Coronary artery (tissue), 2 donors: ENCODE data around the gene VPS4B.

ENCODE experiments used
- DNase-seq: peaks from one replicate; pipeline ENCODE4 v3.0.0-alpha.2; 2017; ENCODE audit warnings: low spot score
- H3K27ac ChIP-seq, 2 donors: fragments of 200-600 bp; sonication (generic); one replicate each; pipeline ENCODE4 v1.5.1; 2016 to 2019
- H3K4me3 ChIP-seq: fragments of 200-600 bp; sonication (generic); 2 replicates; pipeline ENCODE4 v1.5.1; 2016; ENCODE audit warnings: mild to moderate bottlenecking, moderate library complexity
- CTCF ChIP-seq: fragments of 200-600 bp; sonication (generic); IDR thresholded peaks from one replicate; pipeline ENCODE4 v1.5.1; 2019; ENCODE audit warnings: antibody characterized with exemption

Gene VPS4B

DNA sequence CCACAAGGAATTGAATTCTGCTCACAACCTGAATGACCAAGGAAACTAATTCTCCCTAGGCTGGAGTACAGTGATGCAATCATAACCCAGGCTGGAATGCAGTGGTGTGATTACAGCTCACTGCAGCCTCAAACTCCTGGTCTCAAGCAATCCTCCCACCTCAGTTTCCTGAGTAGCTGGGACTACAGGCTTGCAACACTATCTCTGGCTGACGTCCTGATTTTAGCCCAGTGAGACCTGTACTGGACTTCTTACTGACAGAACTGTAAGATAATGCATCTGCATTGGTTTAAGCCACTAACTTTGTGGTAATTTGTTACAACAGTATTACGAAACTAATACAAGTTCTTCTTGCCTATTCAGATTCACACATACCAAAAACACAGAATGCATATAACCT lies 45.7 kb downstream of the VPS4B start:
- Histone ChIP-seq H3K27ac (no peak overlapping the region), H3K4me3 (no peak overlapping the region)
- no peak for DNase-seq
- TF ChIP-seq CTCF, result no peak

DNA sequence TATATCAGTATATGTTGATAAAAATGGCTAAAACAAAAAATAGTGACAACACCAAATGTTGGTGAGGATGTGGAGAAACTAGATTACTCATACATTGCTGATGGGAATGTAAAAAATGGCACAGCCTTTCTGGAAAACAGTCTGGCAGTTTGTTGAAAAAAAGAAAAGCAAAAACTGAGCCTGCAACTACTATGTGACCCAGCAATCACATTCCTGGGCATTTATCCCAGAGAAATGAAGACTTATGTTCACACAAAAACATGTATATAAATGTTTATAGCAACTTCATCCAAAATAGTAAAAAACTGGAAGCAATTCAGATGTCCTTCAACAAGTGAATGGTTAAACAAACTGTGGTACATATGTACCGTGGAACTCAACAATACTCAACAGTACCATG lies 47.7 kb downstream of the VPS4B start:
- DNase-seq, result no peak
- no peak for TF ChIP-seq CTCF
- no peak overlapping the region for H3K4me3 ChIP-seq
- no peak overlapping the region for H3K27ac ChIP-seq

- DNase-seq, result no peak
- H3K27ac ChIP-seq, result no peak overlapping the region
- no peak for TF ChIP-seq CTCF
- no peak overlapping the region for H3K4me3 ChIP-seq
Measured at GRCh38 chr18:63373161-63373560, 49.1 kb downstream of the VPS4B start.

GRCh38 chr18:63368611-63369010 lies 53.7 kb downstream of the VPS4B start:
- Histone ChIP-seq H3K27ac (no peak overlapping the region), H3K4me3 (peak overlapping the region; percentile 83)
- no peak for TF ChIP-seq CTCF

DNA sequence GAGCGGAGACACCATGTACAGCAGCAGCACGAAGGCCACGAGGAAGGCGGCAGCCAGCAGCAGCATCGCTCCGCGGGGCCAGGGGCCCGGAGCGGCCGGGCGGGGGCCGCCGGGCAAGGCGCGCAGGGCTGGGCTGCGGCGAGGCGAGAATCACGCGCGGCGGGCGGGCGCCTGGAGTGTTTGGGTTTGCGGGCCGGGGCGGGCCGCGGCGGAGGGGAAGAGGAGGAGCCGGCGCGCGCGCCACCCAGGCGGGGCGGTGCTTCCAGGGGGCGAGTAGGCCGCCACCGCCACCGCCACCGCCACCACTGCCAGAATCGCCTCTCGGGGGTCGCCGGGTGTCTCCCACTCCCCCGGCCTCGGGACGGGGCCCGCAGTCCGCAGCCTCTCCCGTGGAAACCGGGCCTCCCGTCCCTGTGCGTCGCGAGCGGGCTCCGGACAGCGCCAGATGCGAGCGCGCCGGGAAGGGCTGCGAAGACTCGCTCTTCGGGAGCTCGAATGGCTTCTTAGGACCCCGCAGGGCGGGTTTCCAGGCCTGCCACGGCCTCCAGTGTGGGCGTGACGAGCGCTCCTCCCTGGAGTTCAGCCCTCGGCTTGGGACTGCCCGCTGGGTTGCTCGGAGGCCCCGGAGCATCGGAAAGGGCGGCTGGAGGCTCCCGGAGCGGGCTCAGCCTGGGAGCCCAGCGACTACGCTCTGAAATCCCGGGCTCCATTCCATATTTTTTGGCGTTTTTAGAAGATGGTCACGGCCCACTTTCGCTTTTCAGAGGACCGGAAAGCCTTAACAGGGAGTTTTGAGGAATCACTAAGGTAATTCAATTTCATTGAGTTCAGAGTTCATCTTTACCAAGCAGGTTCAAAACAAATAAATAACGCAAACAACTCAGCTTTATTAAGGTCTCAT lies 55.0 kb downstream of the VPS4B start, which contains the start of gene KDSR:
Gene KDSR, minus strand, starts transcription at position 154 of the 901 bp plus-strand sequence. Its CDS starts 88 bp downstream, at position 66.
- TF ChIP-seq CTCF, result no peak
- Histone ChIP-seq H3K4me3 (peak within 1 kb of the TSS; percentile 83), H3K27ac (peak within 1 kb of the TSS; percentile 96 to 98)
- DNase-seq, result peak; percentile 97

More at GRCh38 chr18:63368611-63369010, 53.7 kb downstream of the VPS4B start:
- DNase-seq, result no peak

DNA sequence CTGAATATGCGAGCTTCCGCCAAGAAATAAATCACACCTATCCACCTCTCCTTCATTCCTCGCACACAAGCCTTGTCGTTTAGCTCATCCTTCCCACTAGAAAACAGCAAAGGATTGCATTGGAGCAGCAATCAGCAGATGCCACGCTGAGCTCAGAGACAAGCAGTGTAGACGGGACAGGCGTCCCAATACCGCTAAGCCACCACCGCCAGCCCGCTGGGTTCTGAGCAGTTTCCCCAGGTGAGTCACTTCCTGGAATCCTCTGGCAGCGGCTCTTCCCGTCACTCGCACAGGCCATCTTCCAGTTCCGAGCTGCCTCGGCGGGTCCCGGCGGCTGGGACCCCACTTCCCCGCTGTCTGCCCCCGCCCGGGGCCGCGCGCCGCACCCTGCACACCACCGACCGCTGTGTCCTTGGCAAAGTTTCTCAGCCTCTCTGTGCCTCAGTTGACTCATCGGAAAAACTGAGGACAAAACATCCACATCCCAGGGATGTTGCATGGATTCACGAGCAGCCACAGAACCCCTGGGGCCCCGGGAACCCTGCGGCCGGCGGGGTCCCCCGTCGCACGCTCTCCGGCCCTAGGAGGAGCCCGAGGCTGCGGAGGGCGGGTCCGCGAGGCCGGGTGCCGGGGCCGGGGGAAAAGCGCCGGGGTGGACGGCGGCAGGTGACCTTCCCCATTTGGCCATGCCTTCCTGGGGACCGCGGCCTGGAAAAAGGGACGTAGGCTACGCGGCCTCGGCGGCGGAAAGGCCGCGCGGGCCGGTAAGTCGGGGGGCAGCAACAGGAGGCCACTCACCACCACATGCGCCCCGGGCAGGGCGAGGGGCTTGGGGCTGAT lies 55.8 kb downstream of the VPS4B start:
- TF ChIP-seq CTCF, result no peak

More for the DNA sequence above, 55.8 kb downstream of the VPS4B start:
- H3K27ac ChIP-seq, result peak overlapping the region; percentile 96 to 98
- H3K4me3 ChIP-seq, result peak overlapping the region; percentile 83
- DNase-seq, result no peak
